Neural progenitor cell (in vitro differentiated cells): ENCODE measurements around the gene FUZ. TPM values are rescaled to one million over a fixed set of nuclear protein-coding genes. Genes with fewer than 3 reads are reported as not detected.

Source experiments
- DNase-seq: peaks from one replicate; pipeline ENCODE4 v3.0.0-alpha.2; 2016; ENCODE audit warnings: low spot score
- H2AFZ ChIP-seq: fragments of 200-600 bp; sonication (generic); replicated peaks from 2 replicates; pipeline ENCODE4 v1.6.1; 2016; ENCODE audit warnings: antibody characterized with exemption
- H3F3A ChIP-seq: fragments of 200-600 bp; sonication (generic); 2 replicates; pipeline ENCODE4 v1.6.1; 2016; ENCODE audit warnings: antibody characterized with exemption, low read depth
- H3K27ac ChIP-seq: fragments of 200-600 bp; sonication (generic); 2 replicates; pipeline ENCODE4 v1.5.1; 2016; ENCODE audit warnings: mild to moderate bottlenecking
- H3K27me3 ChIP-seq: fragments of 200-600 bp; sonication (generic); 2 replicates; pipeline ENCODE4 v1.6.1; 2016; ENCODE audit warnings: mild to moderate bottlenecking, moderate library complexity
- H3K36me3 ChIP-seq: fragments of 200-600 bp; sonication (generic); 2 replicates; pipeline ENCODE4 v1.5.1; 2016
- H3K4me1 ChIP-seq: fragments of 200-600 bp; sonication (generic); 2 replicates; pipeline ENCODE4 v1.6.1; 2016; ENCODE audit warnings: mixed run types
- H3K4me2 ChIP-seq: fragments of 200-600 bp; sonication (generic); 2 replicates; pipeline ENCODE4 v1.6.1; 2016
- H3K4me3 ChIP-seq: fragments of 200-600 bp; sonication (generic); 2 replicates; pipeline ENCODE4 v1.5.1; 2016
- H3K79me2 ChIP-seq: fragments of 200-600 bp; sonication (generic); 2 replicates; pipeline ENCODE4 v1.6.1; 2016; ENCODE audit warnings: low read depth
- H3K9ac ChIP-seq: fragments of 200-600 bp; sonication (generic); 2 replicates; pipeline ENCODE4 v1.6.1; 2016
- H3K9me3 ChIP-seq: fragments of 200-600 bp; sonication (generic); 2 replicates; pipeline ENCODE4 v1.5.1; 2016; ENCODE audit warnings: low read depth
- H4K20me1 ChIP-seq: fragments of 200-600 bp; sonication (generic); 2 replicates; pipeline ENCODE4 v1.6.1; 2016; ENCODE audit warnings: low read depth
- H3K27ac Mint-ChIP-seq: 3 replicates; pipeline ENCODE4 v1.8.0; 2021; ENCODE audit warnings: mixed read lengths
- H3K27me3 Mint-ChIP-seq: 2 replicates; pipeline ENCODE4 v1.8.0; 2022; ENCODE audit warnings: low read depth, mild to moderate bottlenecking, inconsistent platforms, moderate library complexity, mixed read lengths; ENCODE audit not compliant: insufficient read depth
- H3K36me3 Mint-ChIP-seq: 3 replicates; pipeline ENCODE4 v1.8.0; 2021; ENCODE audit warnings: mixed read lengths
- H3K4me1 Mint-ChIP-seq: 3 replicates; pipeline ENCODE4 v1.8.0; 2021; ENCODE audit warnings: mixed read lengths
- H3K4me3 Mint-ChIP-seq: 3 replicates; pipeline ENCODE4 v1.8.0; 2021; ENCODE audit warnings: mild to moderate bottlenecking, moderate library complexity, mixed read lengths
- H3K9me3 Mint-ChIP-seq: 3 replicates; pipeline ENCODE4 v1.8.0; 2020; ENCODE audit warnings: mixed read lengths
- CTCF ChIP-seq: fragments of 200-600 bp; sonication (generic); IDR thresholded peaks from 2 replicates; pipeline ENCODE4 v1.5.1; 2017; ENCODE audit warnings: antibody characterized with exemption, mild to moderate bottlenecking
- EZH2 ChIP-seq: fragments of 200-600 bp; sonication (generic); IDR thresholded peaks from 2 replicates; pipeline ENCODE4 v1.6.1; 2017; ENCODE audit warnings: antibody characterized with exemption, mild to moderate bottlenecking, moderate library complexity
- EZH2phosphoT487 ChIP-seq: fragments of 200-600 bp; sonication (generic); IDR thresholded peaks from 2 replicates; pipeline ENCODE4 v1.6.1; 2017; ENCODE audit warnings: antibody characterized with exemption
- total RNA-seq: library from RNA; depleted of rRNA; stranded (reverse); fragments of >200 nt; gene quantifications from 2 replicates; pipeline ENCODE4 v1.2.3, GENCODE V29; 2015; ENCODE audit warnings: low replicate concordance

The FUZ gene
- total RNA-seq, 1 donor from 2014 or later, result 24.6 TPM

GRCh38 chr19:49830766-49831165 lies 17.7 kb upstream of the FUZ start:
- Histone ChIP-seq H3K9ac (no peak overlapping the region), H3K36me3 (no peaks in the 10 kb centered on the region), H2AFZ (no peak overlapping the region), H3K9me3 (no peaks in the 10 kb centered on the region), H4K20me1 (peaks cover 29% of the 10 kb centered on the region), H3K4me1 (no peaks in the 10 kb centered on the region), H3K4me2 (no peak overlapping the region), H3K79me2 (no peaks in the 10 kb centered on the region), H3F3A (no peaks in the 10 kb centered on the region), H3K27ac (no peak overlapping the region), H3K27me3 (no peaks in the 10 kb centered on the region), H3K4me3 (no peak overlapping the region)
- TF ChIP-seq EZH2phosphoT487 (no peak), CTCF (no peak), EZH2 (no peak)
- Mint-ChIP-seq H3K27ac (no peak overlapping the region), H3K4me1 (no peaks in the 10 kb centered on the region), H3K9me3 (no peaks in the 10 kb centered on the region), H3K27me3 (peaks cover 4% of the 10 kb centered on the region), H3K36me3 (peaks cover 28% of the 10 kb centered on the region), H3K4me3 (no peak overlapping the region)
- DNase-seq, result no peak

GRCh38 chr19:49829721-49830120 lies 16.6 kb upstream of the FUZ start:
- no peak overlapping the region for H2AFZ ChIP-seq
- no peaks in the 10 kb centered on the region for H3K36me3 ChIP-seq
- Mint-ChIP-seq H3K36me3 (peaks cover 23% of the 10 kb centered on the region), H3K4me1 (no peaks in the 10 kb centered on the region), H3K9me3 (no peaks in the 10 kb centered on the region), H3K27me3 (peaks cover 4% of the 10 kb centered on the region), H3K4me3 (no peak overlapping the region), H3K27ac (no peak overlapping the region)
- no peak overlapping the region for H3K4me2 ChIP-seq
- H3F3A ChIP-seq, result no peaks in the 10 kb centered on the region
- H3K27me3 ChIP-seq, result no peaks in the 10 kb centered on the region
- no peak overlapping the region for H3K9ac ChIP-seq
- no peak overlapping the region for H3K27ac ChIP-seq
- H3K79me2 ChIP-seq, result peaks cover 9% of the 10 kb centered on the region
- no peak for DNase-seq
- no peaks in the 10 kb centered on the region for H3K4me1 ChIP-seq
- peaks cover 35% of the 10 kb centered on the region for H4K20me1 ChIP-seq
- H3K4me3 ChIP-seq, result no peak overlapping the region
- no peaks in the 10 kb centered on the region for H3K9me3 ChIP-seq
- no peak for TF ChIP-seq EZH2
- TF ChIP-seq CTCF, result no peak
- no peak for TF ChIP-seq EZH2phosphoT487

GRCh38 chr19:49829200-49829599 lies 16.1 kb upstream of the FUZ start:
- no peaks in the 10 kb centered on the region for H3K4me1 Mint-ChIP-seq

More at GRCh38 chr19:49829200-49829599, 16.1 kb upstream of the FUZ start:
- Histone ChIP-seq H3K4me3 (no peak overlapping the region), H3K27ac (no peak overlapping the region), H4K20me1 (peaks cover 34% of the 10 kb centered on the region), H3K79me2 (peaks cover 14% of the 10 kb centered on the region), H3K4me1 (no peaks in the 10 kb centered on the region), H2AFZ (no peak overlapping the region), H3K27me3 (no peaks in the 10 kb centered on the region), H3F3A (no peaks in the 10 kb centered on the region), H3K9ac (no peak overlapping the region), H3K36me3 (no peaks in the 10 kb centered on the region), H3K9me3 (no peaks in the 10 kb centered on the region), H3K4me2 (no peak overlapping the region)
- Mint-ChIP-seq H3K36me3 (peaks cover 22% of the 10 kb centered on the region), H3K27me3 (peaks cover 4% of the 10 kb centered on the region), H3K4me3 (no peak overlapping the region), H3K9me3 (no peaks in the 10 kb centered on the region), H3K27ac (no peak overlapping the region)
- TF ChIP-seq EZH2 (no peak), EZH2phosphoT487 (no peak), CTCF (no peak)
- no peak for DNase-seq
